MM.1S (cell line): ENCODE measurements around the gene TMEM106A.

Experiments used
- EZH2 ChIP-seq: fragments of 300-600 bp; sonication (generic); optimal IDR thresholded peaks from 2 replicates; pipeline ENCODE3; 2017; ENCODE audit warnings: low read depth, mild to moderate bottlenecking, antibody characterized with exemption, low read length, mixed read lengths
- EZH2phosphoT487 ChIP-seq: fragments of 300-600 bp; sonication (generic); IDR thresholded peaks from 2 replicates; pipeline ENCODE4 v1.6.1; 2018; ENCODE audit warnings: antibody characterized with exemption, low read length
- TF ChIP-seq, protein P1 (sequence below): fragments of 300-600 bp; sonication (generic); IDR thresholded peaks from 2 replicates; pipeline ENCODE4 v1.5.1; 2016; ENCODE audit warnings: antibody characterized with exemption, low read length, mixed read lengths

DNA sequence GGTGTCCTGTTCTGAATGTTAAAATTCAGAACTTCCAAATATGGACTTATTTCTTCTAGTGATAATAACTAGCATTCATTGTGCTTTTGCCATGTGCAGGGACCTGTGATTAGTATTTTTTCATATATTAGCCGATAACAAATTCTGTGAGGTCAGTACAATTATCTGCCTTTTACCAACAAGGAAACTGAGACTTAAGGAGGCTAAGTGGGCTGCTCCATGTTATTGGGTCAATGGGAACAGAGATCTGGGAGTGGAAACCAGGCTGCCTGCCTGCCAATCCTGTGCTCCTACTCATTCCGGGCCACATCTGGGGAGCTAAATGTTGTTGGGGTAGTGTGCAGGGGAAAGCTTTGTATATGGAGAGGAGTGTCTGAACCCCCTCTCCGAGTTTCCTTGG lies 3.7 kb downstream of the TMEM106A start:
- TF ChIP-seq EZH2 = no peak
- TF ChIP-seq, protein P1, sequence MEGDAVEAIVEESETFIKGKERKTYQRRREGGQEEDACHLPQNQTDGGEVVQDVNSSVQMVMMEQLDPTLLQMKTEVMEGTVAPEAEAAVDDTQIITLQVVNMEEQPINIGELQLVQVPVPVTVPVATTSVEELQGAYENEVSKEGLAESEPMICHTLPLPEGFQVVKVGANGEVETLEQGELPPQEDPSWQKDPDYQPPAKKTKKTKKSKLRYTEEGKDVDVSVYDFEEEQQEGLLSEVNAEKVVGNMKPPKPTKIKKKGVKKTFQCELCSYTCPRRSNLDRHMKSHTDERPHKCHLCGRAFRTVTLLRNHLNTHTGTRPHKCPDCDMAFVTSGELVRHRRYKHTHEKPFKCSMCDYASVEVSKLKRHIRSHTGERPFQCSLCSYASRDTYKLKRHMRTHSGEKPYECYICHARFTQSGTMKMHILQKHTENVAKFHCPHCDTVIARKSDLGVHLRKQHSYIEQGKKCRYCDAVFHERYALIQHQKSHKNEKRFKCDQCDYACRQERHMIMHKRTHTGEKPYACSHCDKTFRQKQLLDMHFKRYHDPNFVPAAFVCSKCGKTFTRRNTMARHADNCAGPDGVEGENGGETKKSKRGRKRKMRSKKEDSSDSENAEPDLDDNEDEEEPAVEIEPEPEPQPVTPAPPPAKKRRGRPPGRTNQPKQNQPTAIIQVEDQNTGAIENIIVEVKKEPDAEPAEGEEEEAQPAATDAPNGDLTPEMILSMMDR = no peak
- no peak for TF ChIP-seq EZH2phosphoT487
